22Rv1 (cell line): Measurements from ENCODE around the gene IMMP2L.

Experiments
- ZFX ChIP-seq: fragments of 450-650 bp; IDR thresholded peaks from 2 replicates; pipeline ENCODE4 v1.6.1; 2017; ENCODE audit warnings: antibody characterized with exemption, borderline replicate concordance
- TF ChIP-seq, protein P1 (sequence below): fragments of 450-650 bp; IDR thresholded peaks from 2 replicates; pipeline ENCODE4 v1.5.1; 2017; ENCODE audit warnings: mild to moderate bottlenecking

GRCh38 chr7:111370002-111370401, 192.3 kb downstream of the IMMP2L start:
- TF ChIP-seq, protein P1, sequence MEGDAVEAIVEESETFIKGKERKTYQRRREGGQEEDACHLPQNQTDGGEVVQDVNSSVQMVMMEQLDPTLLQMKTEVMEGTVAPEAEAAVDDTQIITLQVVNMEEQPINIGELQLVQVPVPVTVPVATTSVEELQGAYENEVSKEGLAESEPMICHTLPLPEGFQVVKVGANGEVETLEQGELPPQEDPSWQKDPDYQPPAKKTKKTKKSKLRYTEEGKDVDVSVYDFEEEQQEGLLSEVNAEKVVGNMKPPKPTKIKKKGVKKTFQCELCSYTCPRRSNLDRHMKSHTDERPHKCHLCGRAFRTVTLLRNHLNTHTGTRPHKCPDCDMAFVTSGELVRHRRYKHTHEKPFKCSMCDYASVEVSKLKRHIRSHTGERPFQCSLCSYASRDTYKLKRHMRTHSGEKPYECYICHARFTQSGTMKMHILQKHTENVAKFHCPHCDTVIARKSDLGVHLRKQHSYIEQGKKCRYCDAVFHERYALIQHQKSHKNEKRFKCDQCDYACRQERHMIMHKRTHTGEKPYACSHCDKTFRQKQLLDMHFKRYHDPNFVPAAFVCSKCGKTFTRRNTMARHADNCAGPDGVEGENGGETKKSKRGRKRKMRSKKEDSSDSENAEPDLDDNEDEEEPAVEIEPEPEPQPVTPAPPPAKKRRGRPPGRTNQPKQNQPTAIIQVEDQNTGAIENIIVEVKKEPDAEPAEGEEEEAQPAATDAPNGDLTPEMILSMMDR: no peak
- no peak for TF ChIP-seq ZFX
